ENCODE data around the gene WASF2.

Gene WASF2

DNA sequence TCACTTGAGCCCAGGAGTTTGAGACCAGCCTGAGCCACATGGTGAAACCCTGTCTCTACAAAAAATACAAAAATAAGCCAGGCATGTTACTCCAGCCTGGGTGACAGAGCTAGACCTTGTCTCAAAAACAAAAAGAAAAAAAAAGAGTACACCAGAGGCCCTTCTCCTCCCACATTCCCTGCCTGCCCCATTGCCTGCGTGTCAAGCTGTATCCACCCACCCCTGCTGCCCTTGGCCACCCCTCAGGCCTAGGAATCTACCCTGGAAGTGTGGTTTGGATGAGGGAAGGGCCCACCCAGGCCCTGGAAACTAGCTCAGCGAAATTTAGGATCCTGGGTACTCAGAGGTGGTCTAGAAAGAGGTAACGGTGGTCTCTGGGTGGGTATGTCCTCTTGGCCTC, 25.7 kb upstream of the WASF2 start:
- DNase-seq (ENCODE audit: low read depth): no peak
- no peak overlapping the region for H3K4me3 ChIP-seq (ENCODE audit: low read length)

DNA sequence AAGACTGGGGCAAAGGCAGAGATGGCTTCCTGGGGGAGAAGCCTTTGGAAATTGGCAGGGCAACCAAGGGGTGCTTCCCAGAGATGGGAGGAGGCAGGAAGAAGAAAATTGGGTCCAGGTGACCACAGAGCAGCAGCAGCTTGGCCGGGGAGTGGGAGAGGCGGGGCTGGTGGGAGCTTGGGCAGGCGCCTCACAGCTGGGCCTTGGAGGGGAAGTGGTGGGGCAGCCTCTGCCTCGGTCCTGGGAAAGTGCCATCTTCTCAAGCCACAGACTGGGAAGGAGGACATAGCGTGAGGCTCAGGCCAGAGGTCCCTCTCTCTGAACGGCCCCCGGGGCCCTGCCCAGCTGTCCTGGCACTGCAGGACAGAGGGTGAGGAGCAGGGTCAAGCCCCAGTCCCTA, 24.0 kb upstream of the WASF2 start:
- no peak overlapping the region for H3K4me3 ChIP-seq (ENCODE audit: low read length)
- TF ChIP-seq, protein P1, sequence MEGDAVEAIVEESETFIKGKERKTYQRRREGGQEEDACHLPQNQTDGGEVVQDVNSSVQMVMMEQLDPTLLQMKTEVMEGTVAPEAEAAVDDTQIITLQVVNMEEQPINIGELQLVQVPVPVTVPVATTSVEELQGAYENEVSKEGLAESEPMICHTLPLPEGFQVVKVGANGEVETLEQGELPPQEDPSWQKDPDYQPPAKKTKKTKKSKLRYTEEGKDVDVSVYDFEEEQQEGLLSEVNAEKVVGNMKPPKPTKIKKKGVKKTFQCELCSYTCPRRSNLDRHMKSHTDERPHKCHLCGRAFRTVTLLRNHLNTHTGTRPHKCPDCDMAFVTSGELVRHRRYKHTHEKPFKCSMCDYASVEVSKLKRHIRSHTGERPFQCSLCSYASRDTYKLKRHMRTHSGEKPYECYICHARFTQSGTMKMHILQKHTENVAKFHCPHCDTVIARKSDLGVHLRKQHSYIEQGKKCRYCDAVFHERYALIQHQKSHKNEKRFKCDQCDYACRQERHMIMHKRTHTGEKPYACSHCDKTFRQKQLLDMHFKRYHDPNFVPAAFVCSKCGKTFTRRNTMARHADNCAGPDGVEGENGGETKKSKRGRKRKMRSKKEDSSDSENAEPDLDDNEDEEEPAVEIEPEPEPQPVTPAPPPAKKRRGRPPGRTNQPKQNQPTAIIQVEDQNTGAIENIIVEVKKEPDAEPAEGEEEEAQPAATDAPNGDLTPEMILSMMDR (IDR thresholded peaks at IDR 0.05; ENCODE audit: insufficient read depth, low read depth, low read length, missing control alignments): no peak

More for the DNA sequence above, 25.7 kb upstream of the WASF2 start:
- TF ChIP-seq, protein P1 (IDR thresholded peaks at IDR 0.05; ENCODE audit: insufficient read depth, low read depth, low read length, missing control alignments): no peak

DNA sequence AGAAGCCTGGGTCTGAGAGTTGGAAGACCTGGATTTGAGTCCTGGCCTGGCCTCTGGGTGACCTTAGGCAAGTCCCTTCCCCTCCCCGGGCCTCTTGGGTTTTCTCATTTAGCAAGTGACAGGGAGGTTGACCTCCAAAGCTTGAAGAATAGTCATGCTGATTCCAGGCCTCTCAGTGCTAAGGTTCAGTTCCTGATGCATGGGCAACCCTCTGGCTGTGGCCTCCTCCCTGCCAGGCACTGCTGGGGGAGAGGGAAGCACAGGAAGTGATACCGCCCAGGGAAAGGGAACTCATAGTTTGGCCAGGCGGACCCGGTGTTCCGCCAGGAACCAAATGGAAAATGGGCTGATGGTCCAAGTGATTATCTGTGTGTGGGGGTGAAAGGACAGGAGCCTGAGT, 23.6 kb upstream of the WASF2 start:
- DNase-seq (ENCODE audit: low read depth): no peak
- TF ChIP-seq, protein P1 (IDR thresholded peaks at IDR 0.05; ENCODE audit: insufficient read depth, low read depth, low read length, missing control alignments): no peak
- H3K4me3 ChIP-seq (ENCODE audit: low read length): no peak overlapping the region

More for the DNA sequence above, 24.0 kb upstream of the WASF2 start:
- no peak for DNase-seq (ENCODE audit: low read depth)

DNA sequence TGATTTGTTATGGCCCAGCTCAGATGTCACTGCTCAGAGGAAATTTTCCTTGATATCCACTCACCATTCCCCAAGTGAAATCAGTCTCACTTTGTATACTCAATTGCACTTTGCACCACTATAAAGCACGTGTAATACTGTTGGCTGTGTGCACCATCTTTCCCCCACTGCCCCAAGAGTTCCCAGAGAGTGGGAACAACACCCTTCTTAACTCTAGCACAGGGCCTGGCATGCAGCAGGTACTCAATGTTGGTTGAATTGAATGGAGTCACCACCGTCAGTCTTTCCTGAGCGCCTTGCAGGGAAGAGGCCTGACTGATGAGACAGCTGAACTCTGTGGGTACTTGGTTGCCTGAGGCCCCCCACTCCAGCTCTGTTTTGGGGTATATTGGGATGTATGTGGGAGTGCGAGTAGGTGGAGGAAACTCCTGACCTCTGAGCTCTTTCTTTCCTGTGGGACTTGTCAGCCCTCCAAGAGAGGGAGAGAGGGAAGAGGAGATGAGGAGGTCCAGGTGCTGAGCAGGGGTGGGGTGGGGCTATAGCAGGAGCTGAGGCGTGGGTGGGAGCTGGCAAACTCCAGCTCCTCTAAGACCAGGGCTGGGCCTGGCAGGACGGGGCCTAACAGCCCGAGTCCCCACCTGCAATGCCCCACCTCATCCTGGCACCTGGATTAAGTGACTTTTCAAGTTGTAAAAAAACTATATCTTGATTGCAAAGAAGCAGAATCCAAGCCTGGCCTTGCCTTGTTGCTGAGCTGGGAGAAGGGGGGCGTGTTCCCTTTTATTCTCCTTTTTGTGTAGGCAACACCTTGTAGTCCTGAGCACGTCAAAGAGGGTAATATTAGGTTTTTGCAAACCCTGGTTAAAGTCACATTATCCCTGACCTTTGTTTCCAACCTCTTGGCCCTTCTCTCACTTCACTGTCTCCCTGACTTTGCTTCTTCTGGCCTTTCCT, 19.4 kb upstream of the WASF2 start:
- peak; percentile 50 for DNase-seq (ENCODE audit: low read depth)
- no peak overlapping the region for H3K4me3 ChIP-seq (ENCODE audit: low read length)
- TF ChIP-seq, protein P1 (IDR thresholded peaks at IDR 0.05; ENCODE audit: insufficient read depth, low read depth, low read length, missing control alignments): no peak

DNA sequence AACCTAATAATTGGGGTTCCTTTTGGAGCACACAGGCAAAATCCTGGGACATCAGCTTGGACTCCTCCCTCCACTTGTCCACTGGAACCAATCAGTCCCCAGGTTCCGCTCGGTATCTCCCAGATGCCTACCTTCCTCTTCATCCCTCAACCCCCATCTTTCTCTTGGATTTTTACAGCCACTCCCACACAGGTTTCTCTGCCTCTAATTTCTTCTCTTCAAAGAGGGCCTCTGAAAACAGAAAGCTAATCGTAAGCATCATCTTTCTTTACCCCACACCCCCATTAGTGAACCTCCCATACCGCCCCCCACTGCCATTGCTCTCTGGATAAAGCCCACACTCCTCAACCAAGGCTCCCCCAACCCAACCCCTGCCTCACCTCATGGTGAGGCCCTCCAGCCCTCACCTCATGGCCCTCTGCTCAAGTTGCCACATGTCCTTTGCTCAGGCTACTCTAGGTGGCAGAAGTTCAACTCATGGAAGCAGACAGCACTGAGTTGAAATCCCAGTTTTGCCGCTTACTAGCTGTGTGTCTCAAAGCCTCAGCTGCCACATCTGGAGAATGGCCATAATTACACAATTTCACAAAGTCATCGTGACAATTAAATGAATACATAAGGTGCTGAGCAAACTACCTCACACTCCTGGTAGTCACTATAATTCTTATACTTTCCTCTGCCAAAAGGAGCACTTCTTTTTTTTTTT, 18.1 kb upstream of the WASF2 start:
- peak; percentile 43 for DNase-seq (ENCODE audit: low read depth)
- TF ChIP-seq, protein P1 (IDR thresholded peaks at IDR 0.05; ENCODE audit: insufficient read depth, low read depth, low read length, missing control alignments): no peak
- no peak overlapping the region for H3K4me3 ChIP-seq (ENCODE audit: low read length)

DNA sequence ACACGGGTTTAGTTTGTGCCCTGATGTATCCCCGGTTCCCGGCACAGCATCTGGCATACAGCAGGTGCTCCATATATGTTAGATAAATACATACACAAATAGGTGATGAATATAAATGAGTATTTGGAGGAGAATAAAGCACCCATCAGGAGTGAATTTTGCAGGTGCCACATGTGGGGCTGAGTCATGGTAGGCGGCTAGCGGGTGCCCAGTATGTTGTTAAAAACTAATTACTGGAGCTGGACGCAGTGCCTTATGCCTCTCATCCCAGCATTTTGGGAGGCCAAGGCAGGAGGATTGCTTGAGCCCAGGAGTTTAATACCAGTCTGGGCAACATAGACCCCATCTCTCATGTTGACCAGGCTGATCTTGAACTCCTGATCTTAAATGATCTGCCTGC, 16.7 kb upstream of the WASF2 start:
- no peak overlapping the region for H3K4me3 ChIP-seq (ENCODE audit: low read length)
- no peak for DNase-seq (ENCODE audit: low read depth)
- TF ChIP-seq, protein P1 (IDR thresholded peaks at IDR 0.05; ENCODE audit: insufficient read depth, low read depth, low read length, missing control alignments): no peak
